Activated CD4-positive, alpha-beta T cell treated with anti-CD3 and anti-CD28 coated beads, Interleukin-2, Interleukin-4, amounts not matched to agents 100 ng/mL and 50 ng/mL, durations not matched to agents 16 hours and 8 hours (primary cell): ENCODE results near the gene RPA4.
"Not testable (repeated sequence)": the region's sequence is repeated elsewhere in the genome, so short reads cannot be mapped to it uniquely, and the experiment has no call there.

Experiments used
- DNase-seq: peaks from one replicate; pipeline ENCODE4 v3.0.0-alpha.2; 2020; ENCODE audit warnings: low spot score

RPA4 gene, protein sequence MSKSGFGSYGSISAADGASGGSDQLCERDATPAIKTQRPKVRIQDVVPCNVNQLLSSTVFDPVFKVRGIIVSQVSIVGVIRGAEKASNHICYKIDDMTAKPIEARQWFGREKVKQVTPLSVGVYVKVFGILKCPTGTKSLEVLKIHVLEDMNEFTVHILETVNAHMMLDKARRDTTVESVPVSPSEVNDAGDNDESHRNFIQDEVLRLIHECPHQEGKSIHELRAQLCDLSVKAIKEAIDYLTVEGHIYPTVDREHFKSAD

DNA sequence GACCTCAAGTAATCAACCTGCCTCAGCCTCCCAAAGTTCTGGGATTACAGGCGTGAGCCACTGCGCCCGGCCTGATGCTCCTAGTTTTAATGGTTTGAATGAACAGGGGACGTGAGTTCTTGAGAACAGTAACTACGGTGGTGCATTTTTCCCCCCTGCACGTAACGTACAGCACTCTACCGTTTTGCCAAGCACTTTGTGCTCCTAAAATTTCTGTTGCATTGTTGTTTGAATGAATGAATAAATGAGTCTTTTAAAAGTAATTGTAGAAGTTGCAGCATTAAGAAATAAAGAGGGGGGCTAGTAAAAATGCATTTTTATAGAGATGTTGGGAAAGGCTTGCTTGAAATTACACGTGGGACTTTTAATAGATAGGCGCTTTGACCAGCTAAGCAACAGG, at the start of gene RPA4:
TSS of gene RPA4 (plus strand) at position 301 of the 400 bp plus-strand sequence. CDS start 403 bp downstream, outside the sequence.
- no peak for DNase-seq

DNA sequence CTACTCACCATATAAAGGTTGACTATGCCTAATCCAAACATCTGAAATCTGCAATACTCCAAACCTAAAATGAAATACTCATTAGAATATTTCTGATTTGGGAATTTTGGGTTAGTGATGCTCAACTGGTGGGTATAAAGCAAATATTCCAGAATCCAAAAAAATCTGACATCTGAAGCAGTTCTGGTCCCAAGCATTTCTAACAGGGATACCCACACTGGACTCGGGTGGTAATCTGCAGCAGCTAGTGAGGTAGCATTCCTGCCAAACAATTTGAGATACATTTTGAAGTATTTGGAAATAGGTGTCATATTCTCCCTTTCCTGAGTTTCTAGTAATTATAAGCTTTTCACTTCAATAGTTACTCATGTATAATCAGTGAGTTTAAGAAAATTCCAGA, 49.6 kb upstream of the RPA4 start:
- no peak for DNase-seq

GRCh38 chrX:96835660-96836289, 47.9 kb upstream of the RPA4 start:
- no peak for DNase-seq

DNA sequence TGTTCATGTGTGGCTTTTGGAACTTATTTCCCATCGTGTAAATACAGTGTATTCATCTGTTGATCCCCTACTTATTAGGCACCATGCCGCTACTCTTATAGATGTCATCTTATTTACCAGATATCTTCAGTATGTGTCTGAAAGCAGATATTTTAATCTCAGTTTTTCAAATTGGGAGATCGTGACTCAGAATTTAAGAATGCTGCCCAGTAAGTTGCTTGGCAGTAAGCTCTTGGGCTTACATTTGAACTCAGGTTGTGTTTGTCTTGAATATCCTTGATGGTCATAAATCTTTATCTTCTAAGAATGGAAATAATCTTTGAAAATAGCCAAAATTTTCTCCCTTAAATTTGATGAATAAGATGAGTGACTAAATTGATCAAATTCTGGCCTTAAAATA, 45.9 kb upstream of the RPA4 start:
- no peak for DNase-seq

DNA sequence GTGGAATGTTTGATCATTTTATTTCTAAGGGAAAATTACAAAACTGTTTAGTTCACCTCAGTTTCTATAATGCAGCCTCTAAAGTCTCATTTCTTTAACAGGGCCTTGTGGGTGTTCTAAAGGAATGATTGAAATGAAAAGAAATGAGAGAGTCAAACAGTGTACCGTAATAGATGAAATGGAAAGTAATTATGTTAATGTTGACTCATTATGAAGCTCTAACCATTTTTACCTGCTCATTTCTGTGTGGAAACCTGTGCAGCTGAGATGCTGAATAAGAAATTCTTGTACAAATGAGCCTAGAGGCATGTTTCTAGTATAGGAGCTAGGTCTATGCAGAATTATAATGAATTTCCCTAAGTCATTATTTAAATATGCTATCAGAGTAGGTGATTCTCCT, 45.2 kb upstream of the RPA4 start:
- no peak for DNase-seq

DNA sequence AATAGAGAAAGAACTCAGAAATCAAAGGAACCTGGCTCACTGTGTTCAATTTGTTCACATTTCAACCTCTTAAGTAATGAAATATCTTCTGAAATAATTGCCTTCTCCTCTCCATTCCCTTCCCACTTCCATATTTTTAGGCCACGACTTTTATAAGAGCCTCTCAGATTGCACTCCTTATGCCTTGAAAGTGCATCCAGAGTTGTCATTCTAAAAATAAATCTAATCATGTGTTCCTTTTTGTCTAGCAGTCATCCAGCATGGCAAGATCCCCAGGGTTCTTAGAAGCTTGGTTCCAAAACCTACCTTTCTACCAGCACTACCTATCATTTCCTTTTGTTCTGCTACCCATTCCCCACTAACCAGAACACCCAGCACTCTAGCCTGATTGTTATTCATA, 42.4 kb upstream of the RPA4 start:
- DNase-seq = no peak

GRCh38 chrX:96841866-96842265, 41.8 kb upstream of the RPA4 start:
- not testable (repeated sequence) for DNase-seq

GRCh38 chrX:96843566-96843965, 40.1 kb upstream of the RPA4 start:
- DNase-seq = no peak

DNA sequence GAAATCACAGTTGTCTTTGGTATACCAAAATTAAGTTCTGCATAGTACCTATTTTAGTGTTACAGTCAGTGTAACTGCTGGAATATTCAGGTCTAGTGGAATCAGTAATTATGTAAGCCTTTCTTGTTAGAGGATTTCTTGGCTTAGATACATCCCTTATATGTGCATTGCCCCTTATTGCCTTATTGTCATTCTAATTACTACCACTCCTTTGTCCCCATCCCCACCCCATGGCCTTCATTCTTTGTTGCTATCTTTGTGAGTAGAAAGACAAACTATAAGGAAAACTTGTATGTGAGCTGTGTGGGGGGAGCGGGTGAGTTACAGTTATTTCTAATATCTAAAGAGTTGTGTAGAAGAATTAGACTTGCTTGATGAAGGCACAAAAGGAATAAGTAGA, 36.9 kb upstream of the RPA4 start:
- DNase-seq = no peak

GRCh38 chrX:96859422-96859821, 24.3 kb upstream of the RPA4 start:
- DNase-seq = not testable (repeated sequence)

- no peak for DNase-seq
Measured at GRCh38 chrX:96861218-96861617, 22.5 kb upstream of the RPA4 start.

DNA sequence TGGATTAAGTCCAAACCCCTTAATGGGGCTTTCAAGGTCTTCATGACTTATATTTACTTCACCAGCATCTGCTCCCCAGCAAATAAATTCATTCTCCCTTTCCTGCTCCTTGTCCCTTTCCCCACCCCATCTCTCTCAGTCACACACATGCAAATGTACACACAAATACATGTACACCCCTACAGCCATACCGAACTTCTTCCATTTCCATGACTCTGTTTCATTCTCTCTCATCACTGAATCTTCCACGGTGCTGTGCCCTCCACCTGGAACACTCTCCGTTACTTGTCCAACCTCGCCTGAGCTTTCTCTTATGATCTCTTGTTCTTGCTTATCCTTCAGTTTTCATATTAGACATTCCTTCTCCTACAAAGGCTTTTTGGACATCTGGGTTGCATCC, 22.0 kb upstream of the RPA4 start:
- no peak for DNase-seq

DNA sequence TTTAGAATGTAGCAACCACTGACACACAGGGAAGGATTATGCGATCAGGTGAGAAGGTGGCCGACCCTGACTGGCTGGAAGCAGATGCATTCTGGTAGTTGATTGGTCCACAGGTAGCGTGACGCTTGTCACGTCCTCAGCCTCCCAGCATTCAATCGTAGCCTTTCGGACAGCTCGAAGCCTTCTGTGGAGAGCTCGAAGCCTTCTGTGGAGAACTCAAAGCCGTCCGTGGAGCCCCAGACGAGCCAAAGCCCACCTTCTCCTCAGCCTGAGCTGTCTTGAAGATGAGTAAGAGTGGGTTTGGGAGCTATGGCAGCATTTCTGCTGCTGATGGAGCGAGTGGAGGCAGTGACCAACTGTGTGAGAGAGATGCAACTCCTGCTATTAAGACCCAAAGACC, 319 bp downstream of the RPA4 start:
- DNase-seq = no peak

DNA sequence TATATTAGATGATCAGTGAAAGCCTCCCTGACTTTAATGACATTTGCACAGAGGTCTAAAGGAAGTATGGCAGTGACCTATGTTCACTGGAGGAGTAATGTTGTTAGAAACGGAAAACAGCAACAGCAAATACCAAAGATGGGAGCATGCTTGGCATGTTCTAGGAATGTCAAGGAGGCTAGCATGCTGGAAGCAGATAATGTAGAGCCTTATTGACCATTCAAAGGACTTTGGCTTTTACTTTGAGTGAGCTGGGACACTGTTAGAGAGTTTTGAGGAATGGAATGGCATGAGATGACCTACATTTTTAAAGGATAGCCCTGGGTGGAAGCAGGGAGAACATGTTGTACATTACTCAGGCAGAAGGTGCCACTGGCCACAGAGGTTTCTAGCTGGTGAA, 6.0 kb downstream of the RPA4 start:
- DNase-seq = no peak

- DNase-seq = no peak
Measured at GRCh38 chrX:96906741-96907140, 23.0 kb downstream of the RPA4 start.

DNA sequence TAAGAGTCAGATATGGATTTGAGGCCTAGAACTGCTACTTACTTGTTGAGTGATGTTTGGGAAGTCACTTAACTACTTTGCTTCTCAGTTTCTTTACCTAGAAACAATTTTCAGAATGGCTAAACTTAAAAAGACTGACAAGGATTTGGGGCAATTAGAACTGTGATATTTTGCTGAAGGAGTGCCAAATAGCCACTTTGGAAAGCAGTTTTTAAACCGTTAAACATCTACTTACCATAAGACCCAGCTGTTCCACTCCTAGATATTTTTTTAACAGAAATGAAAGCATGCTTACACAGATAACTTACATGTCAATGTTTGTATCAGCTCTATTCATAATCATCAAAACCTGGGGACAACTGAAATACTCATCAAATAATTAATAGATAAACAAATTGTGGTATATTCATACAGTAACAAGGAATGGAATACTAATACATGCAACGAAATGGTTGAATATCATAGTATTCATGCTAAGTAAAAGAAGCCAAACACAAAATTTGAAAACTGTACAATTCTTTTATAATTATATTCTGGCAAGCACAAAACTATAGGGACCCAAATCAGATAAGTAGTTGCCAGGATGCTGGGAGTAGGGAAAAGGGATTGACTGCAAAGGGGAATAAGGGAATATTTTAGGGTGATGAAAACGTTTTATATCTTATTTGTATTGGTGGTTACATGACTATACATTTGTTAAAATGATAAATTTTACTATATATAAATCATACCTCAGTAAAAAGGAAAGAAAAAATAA, 24.0 kb downstream of the RPA4 start:
- DNase-seq = no peak

DNA sequence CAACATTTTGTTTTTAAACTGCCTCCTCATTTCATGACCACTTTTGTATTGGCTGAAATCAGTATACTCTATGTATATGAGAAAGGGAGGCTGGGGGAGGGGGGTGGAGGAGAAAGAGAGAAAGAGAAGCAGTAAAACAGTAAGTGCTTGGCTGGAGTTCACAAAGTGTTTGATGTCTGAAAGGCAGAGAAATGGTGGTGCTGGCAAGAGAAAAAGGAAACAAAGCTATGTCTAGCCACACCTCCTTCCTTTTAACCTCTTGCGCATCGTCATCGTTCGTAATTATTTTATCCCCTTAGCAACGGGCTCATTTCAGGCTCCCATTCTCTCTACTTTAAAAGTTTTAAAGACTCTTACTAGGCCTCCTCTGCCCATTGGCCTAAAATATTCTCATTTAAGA, 25.6 kb downstream of the RPA4 start:
- no peak for DNase-seq

DNA sequence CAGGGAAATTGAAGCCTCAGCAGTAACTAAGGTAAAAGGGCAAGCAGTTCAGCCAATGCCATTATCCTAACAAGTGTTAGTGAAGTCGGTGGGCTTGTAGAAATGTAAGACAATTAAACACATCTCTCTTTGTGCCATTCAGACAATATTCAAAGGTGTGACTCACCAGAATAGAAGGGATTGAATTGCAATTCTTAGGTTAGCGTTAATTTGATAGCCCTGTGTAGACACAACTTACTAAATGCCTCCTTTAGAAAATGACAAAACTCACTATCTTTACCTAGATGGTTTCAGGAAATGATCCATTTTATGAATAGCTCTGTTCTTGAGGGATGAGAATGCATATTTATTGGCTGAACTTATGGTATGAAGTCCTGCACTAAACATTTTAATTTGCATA, 35.2 kb downstream of the RPA4 start:
- DNase-seq = no peak

GRCh38 chrX:96919672-96920071, 36.0 kb downstream of the RPA4 start:
- no peak for DNase-seq

- no peak for DNase-seq
Measured at GRCh38 chrX:96924581-96924980, 40.9 kb downstream of the RPA4 start.

DNA sequence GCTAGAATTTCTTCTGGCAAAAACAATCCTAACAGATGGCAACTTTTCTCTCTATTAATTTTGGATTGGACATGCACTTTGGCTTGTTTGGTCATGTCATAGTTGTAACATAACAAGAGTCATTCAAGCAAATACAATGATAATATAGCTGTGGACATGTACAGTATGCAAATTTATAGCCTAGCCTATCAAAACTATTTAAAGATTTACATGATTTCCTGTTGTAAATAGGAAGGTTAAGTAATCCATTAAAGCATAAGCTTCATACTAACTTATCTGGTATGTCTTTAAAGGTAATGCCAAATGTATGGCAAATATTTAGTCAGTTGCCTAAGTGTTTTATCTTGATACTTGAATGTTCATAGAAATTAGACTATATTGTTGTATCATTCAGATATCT, 45.3 kb downstream of the RPA4 start:
- no peak for DNase-seq
